GM12865 (cell line): Measurements from ENCODE around the gene KCNIP4.

Experiments
- DNase-seq: peaks from one replicate; pipeline ENCODE4 v3.0.0; 2010; ENCODE audit warnings: low read depth
- H3K4me3 ChIP-seq: 2 replicates; pipeline ENCODE4 v1.5.1; 2011; ENCODE audit warnings: mild to moderate bottlenecking, low read depth, low read length, control low read depth
- TF ChIP-seq, protein P1 (sequence below): IDR thresholded peaks from 2 replicates; pipeline ENCODE4 v1.5.1; 2011; ENCODE audit warnings: low read length, control low read depth, low read depth, inconsistent platforms; ENCODE audit not compliant: insufficient read depth; ENCODE audit errors: missing control alignments

Gene KCNIP4

DNA sequence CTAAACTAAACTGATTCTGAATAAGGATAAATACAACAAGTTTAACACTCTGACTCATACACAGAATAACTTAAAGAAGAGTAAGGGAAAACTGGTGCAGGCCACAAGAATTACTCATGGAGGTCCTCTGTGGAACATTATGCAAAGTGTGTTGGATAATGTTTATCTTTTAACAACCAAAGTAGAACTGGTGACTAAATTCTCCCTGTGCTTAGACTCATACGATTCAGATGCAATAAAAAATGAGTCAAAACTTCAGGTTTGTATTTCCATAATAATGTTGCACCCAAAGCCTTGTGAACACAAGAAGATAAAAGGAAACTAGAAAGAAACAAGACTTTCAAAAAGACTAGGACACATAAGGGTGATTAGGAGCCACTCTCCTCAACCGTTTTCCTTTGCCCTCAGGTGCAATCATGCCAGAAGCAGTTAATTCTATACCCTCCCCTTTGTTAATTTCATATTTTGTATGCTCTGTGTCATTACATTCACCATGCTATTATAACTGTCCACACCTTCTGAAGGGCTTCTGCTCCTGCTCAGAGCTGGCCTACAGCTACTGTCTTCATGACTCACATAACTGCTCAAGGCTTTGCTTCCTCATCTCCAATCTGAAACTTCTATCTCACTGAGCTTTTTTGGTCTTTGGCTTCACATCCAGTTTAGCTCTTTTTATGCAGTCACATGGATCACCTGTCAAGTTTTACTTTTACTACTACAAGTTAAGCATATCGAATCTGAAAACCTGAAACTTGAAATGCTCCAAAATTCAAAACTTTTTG, 60.2 kb downstream of the KCNIP4 start:
- no peak for DNase-seq
- TF ChIP-seq, protein P1, sequence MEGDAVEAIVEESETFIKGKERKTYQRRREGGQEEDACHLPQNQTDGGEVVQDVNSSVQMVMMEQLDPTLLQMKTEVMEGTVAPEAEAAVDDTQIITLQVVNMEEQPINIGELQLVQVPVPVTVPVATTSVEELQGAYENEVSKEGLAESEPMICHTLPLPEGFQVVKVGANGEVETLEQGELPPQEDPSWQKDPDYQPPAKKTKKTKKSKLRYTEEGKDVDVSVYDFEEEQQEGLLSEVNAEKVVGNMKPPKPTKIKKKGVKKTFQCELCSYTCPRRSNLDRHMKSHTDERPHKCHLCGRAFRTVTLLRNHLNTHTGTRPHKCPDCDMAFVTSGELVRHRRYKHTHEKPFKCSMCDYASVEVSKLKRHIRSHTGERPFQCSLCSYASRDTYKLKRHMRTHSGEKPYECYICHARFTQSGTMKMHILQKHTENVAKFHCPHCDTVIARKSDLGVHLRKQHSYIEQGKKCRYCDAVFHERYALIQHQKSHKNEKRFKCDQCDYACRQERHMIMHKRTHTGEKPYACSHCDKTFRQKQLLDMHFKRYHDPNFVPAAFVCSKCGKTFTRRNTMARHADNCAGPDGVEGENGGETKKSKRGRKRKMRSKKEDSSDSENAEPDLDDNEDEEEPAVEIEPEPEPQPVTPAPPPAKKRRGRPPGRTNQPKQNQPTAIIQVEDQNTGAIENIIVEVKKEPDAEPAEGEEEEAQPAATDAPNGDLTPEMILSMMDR = no peak

DNA sequence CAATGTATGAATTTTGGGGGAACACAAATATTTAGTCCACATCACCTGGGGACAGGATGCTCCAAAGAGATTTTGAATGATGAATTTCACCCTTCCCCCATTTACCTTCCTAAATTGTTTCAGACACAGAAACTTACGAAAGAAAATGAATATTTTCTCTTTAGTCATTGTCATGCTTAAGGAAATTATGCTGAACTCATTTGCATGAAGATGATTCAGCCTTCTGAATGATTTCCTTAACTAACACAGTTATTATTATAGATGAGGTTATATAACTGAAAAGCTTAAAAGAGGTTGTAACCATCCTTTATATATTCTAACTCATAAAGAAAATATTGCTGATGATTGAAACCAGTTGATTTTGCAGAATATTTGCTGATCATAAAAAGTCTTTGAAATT, 61.1 kb downstream of the KCNIP4 start:
- H3K4me3 ChIP-seq = no peak overlapping the region
- TF ChIP-seq, protein P1 = no peak
- DNase-seq = no peak

More for the DNA sequence above, 60.2 kb downstream of the KCNIP4 start:
- H3K4me3 ChIP-seq = no peak overlapping the region

DNA sequence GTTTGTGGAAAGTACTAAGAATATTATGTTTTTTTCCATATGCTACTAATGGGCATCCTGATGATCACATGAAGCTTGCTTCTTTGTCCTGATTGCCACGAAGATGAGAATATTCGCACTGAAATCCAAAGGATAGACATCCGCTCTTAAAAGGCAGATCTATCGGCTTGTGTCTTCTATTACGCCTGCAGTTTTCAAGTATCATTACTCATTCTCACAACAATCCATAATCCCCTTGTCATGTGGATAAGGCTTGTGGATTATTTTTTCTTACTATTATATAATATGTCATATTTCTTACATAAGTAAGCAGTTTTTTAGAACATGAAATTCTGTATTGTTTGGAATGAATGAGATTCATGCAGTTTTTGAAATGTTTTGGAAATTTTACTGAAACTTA, 62.8 kb downstream of the KCNIP4 start:
- no peak for DNase-seq
- no peak overlapping the region for H3K4me3 ChIP-seq
- TF ChIP-seq, protein P1 = no peak

- no peak overlapping the region for H3K4me3 ChIP-seq
- no peak for DNase-seq
- TF ChIP-seq, protein P1 = no peak
These were observed 63.3 kb downstream of the KCNIP4 start for GRCh38 chr4:21885241-21885640.

DNA sequence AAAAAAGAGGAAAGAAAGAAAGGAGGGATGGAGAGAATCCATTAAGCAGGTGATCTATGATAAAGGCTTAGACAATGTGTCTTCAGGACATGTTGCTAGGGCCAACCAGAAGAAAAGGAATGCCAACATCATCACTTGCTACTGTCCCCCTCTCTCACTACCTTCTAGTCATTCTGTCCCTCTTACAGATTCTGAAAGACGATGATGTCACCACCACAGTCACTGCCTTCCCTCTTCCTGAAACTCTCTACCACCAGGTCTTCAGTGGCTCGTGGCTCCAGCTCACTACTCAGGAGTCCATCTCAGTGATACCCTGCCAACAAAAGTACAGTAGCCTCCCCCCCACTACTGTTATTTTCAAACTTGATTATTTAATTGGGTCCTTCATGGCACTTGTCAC, 64.0 kb downstream of the KCNIP4 start:
- H3K4me3 ChIP-seq = no peak overlapping the region
- no peak for DNase-seq
- TF ChIP-seq, protein P1 = no peak

DNA sequence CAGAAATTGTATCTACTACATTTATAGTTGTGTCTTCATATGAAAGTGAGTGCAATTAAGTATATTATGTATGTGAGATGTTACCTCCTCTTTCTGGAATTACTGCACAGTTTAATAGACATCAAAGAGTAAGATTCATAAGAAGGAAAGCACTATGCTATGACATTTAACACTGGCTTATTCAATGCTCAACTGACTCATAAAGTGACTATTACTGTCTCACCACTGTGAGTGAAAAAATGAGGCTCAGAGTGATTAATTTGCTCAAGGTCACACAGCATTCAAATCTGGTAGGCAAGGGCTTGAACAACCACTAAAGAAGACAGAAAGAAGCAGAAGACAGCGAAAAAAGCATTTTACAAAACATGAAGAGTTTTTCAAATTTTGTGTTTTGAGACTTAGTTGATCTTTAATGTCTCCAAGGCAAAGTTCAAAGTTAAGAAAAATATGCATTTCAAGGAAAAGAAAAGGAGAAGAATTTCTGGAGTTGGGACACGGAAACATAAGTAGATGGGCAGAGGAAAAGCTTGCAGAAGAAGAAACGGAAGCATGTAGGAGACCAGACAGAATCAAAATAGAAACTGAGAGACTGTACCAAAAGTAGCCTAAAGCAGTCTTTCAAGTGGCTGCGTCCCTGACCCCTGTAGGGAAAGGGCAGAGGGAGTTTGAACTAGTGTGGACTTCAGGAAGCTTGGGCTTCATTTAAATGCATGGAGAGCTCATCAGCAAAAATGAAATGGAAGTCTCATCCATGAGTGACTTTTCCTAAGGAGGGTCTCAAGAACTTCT, 66.3 kb downstream of the KCNIP4 start:
- DNase-seq = no peak
- H3K4me3 ChIP-seq = no peak overlapping the region

More for the DNA sequence above, 66.3 kb downstream of the KCNIP4 start:
- TF ChIP-seq, protein P1 = no peak
